OCI-M1 (cell line): Measurements from ENCODE around the gene SMIM24.
A peak's percentile ranks its signal among the peaks of the same experiment; 100 is the strongest.
"Not testable (repeated sequence)": the region's sequence is repeated elsewhere in the genome, so short reads cannot be mapped to it uniquely, and the experiment has no call there.

Experiments
- DNase-seq: peaks from one replicate; lab custom pipeline; 2025; lab: John Stamatoyannopoulos, UW

Gene SMIM24

DNA sequence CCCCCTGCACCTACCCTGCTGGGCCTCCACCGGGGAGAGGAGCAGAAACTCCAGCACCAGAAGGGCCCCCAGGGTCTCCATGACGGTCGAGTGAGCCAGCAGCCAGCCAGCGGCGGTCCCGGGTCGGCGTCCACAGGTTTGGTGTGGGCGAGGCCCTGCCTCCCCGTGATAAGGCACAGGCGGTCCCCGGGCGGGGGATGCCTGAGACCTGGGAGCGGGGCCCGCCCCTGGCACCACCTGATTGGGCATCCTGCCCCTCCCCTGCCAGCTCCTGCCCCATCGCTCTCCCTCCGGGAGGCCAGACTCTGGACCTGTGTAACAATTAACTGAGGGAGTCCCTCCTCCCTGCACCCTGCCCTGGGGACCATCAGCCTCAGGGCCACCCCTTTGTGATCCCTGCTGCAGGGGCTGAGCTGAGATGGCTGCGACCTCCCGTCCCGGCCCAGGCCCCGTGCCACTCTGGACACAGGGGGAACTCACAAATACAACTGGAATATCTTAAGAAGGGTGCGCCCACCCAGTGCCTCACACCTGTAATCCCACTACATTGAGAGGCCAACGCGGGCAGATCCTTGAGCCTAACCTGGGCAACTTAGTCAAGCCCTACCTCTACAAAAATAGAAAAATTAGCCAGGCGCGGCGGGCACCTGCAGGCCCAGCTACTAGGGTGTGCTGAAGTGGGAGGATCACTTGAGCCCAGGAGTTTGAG is at the start of gene SMIM24:
SMIM24 (minus strand) TSS at position 143 of the 709 bp plus-strand sequence; CDS start at position 81, 62 bp downstream.
- no peak for DNase-seq

- not testable (repeated sequence) for DNase-seq
These were observed 49.0 kb upstream of the SMIM24 start for GRCh38 chr19:3529299-3529698.

DNA sequence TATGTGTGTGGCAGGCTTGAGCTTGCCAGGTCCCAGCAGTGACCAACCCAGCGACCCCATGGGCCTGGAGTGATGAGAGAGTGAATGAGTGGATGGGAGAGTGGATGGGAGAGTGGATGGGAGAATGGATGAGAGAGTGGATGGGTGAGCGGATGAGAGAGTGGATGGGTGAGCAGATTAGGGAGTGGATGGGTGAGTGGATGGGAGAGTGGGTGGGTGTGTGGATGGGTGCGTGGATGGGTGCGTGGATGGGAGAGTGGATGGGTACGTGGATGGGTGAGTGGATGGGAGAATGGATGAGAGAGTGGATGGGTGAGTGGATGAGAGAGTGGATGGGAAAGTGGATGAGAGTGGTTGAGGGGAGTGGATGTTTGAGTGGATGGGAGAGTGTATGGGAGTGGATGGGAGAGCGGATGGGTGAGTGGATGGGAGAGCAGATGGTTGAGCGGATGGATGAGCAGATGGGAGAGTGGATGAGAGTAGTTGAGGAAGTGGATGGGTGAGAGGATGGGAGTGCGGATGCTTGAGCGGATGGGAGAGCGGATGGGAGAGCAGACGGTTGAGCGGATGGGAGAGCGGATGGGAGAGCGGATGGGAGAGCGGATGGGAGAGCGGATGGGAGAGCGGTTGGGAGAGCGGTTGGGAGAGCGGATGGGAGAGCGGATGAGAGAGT is 48.4 kb upstream of the SMIM24 start:
- DNase-seq: no peak

GRCh38 chr19:3528080-3528479 is 47.8 kb upstream of the SMIM24 start:
- DNase-seq: no peak

DNA sequence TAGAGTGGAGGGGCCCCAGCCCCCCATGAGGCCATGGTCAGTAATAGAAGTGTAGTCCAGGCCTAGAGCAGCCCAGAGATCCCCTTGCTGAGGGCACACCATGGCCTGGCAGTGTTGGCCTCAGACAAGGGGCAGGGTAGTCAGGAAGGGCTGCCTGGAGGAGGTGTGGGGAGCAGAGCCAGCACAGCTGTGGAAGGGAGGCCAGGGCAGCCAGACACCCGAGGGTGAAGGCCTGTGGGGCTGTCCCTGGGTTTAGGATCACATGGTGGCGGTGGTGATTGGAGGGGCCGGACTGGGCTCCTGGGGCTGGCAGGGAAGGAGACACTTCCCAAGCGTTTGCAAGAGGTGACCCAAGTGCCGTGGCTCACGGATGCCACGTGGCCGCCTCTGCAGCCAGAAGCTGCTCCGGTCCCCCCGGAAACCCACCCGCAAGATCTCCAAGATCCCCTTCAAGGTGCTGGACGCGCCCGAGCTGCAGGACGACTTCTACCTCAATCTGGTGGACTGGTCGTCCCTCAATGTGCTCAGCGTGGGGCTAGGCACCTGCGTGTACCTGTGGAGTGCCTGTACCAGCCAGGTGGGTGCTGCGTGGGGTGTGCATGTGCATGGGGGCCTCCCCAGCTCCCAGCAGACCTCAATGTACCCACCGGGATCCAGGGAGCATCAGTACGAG is 47.0 kb upstream of the SMIM24 start:
- no peak for DNase-seq

- no peak for DNase-seq
These were observed 46.3 kb upstream of the SMIM24 start for GRCh38 chr19:3526507-3527237.

DNA sequence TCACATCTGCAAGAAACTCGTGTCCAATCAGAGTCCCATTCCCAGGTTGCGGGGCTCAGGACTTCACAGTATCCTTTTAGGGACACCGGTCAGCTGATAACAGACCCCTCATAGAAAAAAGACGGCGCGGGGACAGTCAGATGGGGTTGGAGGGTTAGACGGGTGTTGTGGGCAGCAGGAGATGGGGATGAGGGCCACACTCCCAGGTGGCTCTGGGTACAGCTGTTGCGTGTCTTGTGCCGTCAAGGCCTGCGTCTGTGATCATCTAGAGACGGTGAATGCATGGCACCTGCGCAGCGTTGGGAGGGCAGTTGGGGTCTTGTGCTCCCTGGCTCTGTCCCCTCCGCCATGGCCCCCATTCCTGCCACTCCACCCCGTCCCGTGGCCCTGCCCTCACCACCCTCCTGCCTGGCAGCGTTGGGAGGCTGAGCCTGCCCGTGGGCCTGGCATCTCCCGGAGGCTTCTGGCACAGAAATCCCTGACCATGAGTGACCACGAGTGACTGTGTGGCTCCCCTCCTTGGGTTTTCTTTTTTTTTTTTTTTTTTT is 44.7 kb upstream of the SMIM24 start:
- no peak for DNase-seq

GRCh38 chr19:3524078-3524842 is 43.9 kb upstream of the SMIM24 start:
- DNase-seq: no peak

DNA sequence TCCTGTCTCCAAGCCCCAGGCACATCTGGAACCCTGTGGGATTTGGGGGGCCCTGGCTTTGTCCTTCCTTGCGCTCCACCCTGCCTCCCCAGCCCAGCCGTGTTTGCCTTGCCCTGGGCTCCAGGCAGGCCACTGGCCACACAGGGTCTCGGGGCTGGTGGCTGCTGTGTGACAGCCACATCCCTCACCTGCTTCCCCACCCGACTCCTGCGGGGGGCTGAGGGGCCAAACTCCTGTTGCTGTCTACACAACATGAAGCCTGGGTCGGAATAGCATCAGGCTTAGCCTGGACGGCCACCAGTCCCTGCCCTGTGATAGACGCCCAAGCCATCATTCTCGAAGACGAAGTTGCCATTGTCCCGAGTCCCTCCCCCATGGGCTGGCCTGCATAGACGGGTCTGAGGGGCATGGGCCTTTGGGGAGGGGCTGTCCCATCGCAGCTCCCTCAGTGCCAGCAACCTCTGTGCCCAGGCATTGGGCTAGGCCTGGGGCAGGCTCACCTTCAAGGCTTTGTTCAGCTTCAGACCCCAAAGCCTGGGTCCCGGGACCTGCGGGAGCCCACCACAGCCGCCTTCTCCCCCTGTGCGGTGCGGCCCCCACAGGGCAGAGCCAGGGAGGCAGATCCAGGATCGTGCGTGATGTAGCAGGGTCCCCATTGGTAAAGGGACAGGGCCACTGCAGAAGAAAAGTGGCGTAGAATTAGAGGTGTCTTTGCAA is 43.2 kb upstream of the SMIM24 start:
- DNase-seq: no peak

- DNase-seq: no peak
These were observed 42.4 kb upstream of the SMIM24 start for GRCh38 chr19:3522421-3523360.

- DNase-seq: peak; percentile 80
These were observed 40.8 kb upstream of the SMIM24 start for GRCh38 chr19:3521104-3521445.

DNA sequence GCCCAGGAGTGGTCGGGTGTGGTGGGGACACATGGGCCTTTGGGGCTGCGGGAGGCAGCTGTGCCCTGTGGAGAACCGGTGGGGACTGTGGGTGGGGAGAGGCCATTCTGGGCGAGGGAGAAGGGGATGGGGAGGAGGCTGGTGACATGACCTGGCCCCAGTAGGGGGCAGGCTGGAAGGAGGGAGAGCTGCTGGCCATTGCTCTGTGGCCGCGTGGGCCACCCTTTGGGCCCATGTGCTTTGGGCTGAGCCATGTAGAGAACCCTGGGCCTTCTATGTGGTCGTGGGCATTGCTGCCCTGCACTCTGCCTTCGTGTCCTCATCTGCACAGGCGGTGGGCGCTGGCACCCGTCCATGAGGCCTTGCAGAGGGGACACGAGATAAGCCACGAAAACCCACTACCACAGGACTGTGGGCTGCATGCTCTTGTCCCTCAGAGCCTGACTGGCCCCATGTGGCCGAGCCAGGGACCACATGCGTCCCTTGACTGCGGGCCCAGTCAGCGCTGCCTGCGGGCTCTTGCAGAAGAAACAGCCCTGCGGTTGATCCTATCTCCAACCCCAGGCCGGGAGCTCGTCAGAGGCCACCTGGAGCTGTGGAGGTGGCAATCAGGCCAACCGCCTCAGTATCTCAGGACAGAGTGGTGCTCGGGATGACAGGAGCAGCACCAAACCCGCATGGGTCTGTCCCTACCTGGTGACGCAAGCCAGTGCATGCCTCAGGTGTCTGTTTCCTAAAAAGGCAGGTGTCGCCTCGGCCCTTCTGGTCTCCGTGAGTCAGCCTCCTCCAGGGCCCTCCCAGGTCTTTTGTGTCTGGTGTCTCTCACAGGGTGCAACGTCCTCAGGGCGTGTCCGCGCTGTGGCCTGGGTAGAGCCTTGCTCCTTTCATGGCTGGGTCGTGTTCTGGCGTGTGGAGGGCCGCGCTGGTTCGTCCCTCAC is 40.1 kb upstream of the SMIM24 start:
- DNase-seq: peak; percentile 89

DNA sequence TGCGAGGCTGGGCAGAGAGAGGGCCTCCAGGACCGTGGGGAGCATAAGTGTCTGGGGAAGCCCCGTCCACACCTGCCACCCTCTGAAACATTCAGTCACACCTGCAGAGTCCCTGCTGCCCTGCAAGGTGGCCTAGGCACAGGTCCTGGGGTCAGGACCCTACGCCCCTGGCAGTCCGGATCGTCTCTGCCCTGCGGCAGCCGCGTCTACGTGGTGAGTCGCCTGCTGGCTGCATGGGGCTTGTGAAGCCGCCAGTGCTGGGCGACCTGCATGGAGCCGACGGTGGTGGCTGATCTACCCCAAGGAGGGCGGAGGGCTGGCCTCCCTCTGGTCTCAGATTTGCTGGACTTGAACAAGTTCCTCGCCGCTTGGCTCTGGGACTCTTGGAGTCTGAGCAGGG is 38.8 kb upstream of the SMIM24 start:
- no peak for DNase-seq

DNA sequence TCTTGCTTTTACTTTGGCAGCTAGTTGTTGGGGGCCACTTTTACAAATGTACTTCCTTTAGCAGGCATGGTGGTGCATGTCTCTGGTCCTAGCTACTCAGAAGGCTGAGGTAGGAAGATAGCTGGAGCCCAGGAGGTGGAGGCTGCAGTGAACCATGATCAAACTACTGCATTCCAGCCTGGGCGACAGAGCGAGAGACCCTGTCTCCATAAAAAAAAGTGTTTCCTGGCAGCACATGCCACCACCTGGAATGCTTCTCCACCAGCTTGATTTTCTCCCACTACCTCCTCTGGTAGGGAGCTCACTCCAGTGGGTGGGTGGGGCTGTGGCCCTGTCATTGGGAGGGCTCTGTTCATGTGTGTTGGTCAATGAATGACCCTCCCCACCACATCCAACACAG is 38.3 kb upstream of the SMIM24 start:
- no peak for DNase-seq

DNA sequence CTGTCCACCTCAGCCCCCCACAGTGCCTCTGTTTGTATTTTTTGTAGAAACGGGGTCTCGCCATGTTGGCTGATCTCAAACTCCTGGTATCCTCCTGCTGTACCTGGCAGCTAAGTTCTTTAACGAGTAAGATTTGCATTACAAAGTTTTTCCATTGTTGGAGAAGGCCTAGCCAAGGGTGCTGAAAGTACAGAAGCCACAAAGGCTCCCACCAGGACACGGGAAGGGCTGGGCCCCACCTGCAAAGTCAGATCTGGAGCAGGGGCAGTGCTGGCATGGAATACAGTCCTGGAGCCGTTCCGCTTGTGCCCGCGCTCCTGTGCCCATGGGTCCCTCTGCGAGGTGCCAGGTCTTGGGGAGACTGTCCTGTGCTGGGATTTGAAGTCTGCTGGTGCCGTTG is 37.9 kb upstream of the SMIM24 start:
- no peak for DNase-seq

DNA sequence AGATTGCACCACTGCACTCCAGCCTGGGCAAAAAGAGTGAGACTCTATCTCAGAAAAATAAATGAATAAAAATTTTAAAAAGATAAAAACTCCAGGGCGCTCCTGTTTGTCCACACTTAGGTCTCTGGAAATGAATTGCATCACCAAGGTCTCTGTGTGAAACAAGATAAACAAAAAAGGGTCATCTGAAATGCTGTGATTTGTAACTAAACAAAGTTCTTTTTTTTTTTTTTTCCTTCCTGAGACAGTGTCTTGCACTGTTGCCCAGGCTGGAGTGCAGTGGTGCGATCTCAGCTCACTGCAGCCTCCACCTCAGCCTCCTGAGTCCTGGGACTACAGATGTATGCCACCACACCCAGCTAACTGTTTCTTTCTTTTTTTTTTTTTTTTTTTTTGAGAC is 37.3 kb upstream of the SMIM24 start:
- DNase-seq: peak; percentile 8

DNA sequence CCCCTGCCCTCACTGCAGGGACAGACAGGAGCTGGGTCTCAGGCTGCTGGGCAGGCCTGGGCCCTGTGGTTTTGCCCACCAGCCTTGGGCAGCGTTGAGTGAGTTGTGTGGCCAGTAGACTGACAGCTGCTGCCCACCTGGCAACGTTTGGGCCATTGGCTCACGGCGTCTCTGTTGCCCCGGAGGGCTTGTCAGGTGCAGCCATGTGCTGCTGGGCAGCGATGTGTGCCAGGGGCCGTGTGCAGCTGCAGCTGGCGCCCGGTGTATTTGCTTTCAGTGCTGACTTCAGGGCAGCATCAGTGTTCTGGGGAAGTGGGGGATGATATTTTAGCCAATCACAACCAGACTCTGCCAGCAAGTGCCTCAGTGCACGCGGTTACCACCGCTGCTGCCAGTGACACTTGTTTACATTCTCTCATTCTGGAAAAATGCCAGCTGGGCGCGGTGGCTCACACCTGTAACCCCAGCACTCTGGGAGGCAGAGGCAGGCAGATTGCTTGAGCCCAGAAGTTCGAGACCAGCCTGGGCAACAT is 36.4 kb upstream of the SMIM24 start:
- DNase-seq: no peak

DNA sequence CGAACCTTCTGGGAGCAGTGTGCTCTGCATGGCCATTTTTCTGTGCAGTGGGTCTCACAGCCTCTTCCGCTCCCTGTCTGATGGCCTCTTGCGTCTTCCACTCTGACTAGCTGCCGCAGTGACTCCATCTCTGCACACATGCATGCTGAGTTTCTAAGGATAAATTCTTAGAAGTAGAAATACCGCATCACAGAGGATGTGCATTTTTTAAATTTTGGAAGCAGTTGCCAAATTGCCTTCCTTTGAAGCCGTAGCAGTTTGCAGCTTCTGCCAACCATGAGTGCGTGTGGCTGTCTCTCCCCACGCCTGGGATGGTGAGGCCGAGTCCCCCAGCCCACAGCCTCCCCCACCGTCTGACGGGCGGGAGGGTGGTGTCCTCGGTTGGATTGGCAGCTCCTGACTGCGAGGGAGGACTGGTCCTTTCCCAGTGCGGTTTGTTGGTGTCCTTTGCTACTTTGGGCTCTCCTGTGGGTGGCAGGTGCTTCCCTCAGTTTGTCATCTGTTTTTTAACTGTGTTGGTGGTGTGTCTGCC is 35.6 kb upstream of the SMIM24 start:
- no peak for DNase-seq
